Central memory CD8-positive, alpha-beta T cell (primary cell): ENCODE data around the gene ATP5F1E.
A peak's percentile ranks its signal among the peaks of the same experiment; 100 is the strongest.

Source experiments
- ATAC-seq: fragments of 150-1000 bp; cut with Tn5 transposase; replicated peaks from 2 replicates; pipeline ENCODE4 v1.10.0; 2022; ENCODE audit warnings: mild to moderate bottlenecking, moderate FRiP score, moderate number of reproducible peaks; ENCODE audit not compliant: poor library complexity, severe bottlenecking; ENCODE audit errors: extremely low read depth
- DNase-seq, 2 donors: peaks; one replicate each; pipeline ENCODE4 v3.0.0; 2021; ENCODE audit warnings: low spot score in 2 of 2
- H3K27ac Mint-ChIP-seq: one replicate; pipeline ENCODE4 v1.8.0; 2022; ENCODE audit warnings: low read depth, mild to moderate bottlenecking, moderate library complexity, mixed read lengths
- H3K27me3 Mint-ChIP-seq: one replicate; pipeline ENCODE4 v1.8.0; 2022; ENCODE audit warnings: mixed read lengths
- H3K36me3 Mint-ChIP-seq: one replicate; pipeline ENCODE4 v1.8.0; 2022; ENCODE audit warnings: mild to moderate bottlenecking, moderate library complexity, mixed read lengths; ENCODE audit not compliant: insufficient read depth
- H3K4me1 Mint-ChIP-seq: one replicate; pipeline ENCODE4 v1.8.0; 2022; ENCODE audit warnings: mixed read lengths
- H3K4me3 Mint-ChIP-seq: one replicate; pipeline ENCODE4 v1.8.0; 2022; ENCODE audit warnings: mild to moderate bottlenecking, moderate library complexity, mixed read lengths
- H3K9me3 Mint-ChIP-seq: one replicate; pipeline ENCODE4 v1.8.0; 2022; ENCODE audit warnings: mixed read lengths

Gene ATP5F1E

DNA sequence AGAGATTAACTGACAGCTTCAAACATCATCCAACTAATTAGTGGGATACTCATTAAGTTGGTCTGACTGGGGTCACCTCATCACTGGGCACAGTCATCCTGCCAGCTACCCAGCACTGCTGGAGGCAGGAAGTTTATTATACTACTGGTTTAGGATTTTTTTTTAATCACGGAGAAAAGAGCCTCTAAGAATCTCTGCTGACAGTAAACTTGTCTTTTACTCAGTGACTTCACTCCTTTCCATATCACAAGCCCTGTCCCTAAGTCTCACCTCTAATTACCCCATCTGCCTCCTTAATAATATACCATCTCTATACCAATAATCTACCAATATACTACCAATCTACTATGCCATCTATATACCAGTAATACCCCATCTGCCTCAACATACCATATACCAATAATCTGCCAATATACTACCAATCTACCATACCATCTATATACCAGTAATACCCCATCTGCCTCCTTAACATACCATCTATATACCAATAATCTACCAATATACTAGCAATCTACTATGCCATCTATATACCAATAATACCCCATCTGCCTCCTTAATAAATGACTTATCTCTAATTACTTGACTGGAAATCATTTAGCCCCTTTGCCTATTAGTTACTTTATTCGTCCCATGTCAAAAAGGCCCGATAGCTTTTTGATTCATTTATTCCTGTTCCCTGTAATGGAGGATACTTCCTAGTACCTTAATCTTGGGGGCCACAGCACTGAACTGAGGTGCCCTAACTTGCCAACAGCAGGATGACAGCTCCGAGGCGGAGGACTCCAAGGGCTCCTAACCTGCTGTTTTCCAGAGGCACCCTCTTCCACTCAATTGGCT, 5.0 kb downstream of the ATP5F1E start:
- H3K4me1 Mint-ChIP-seq = peaks cover 62% of the 10 kb centered on the region
- H3K4me3 Mint-ChIP-seq = peak overlapping the region; percentile 0
- no peaks in the 10 kb centered on the region for H3K9me3 Mint-ChIP-seq
- peaks cover 62% of the 10 kb centered on the region for H3K36me3 Mint-ChIP-seq
- no peak for ATAC-seq
- H3K27ac Mint-ChIP-seq = peak overlapping the region; percentile 3
- no peaks in the 10 kb centered on the region for H3K27me3 Mint-ChIP-seq
- DNase-seq = no peak

- Mint-ChIP-seq H3K4me3 (no peak overlapping the region), H3K36me3 (peaks cover 57% of the 10 kb centered on the region), H3K27me3 (no peaks in the 10 kb centered on the region), H3K9me3 (no peaks in the 10 kb centered on the region), H3K4me1 (peaks cover 52% of the 10 kb centered on the region), H3K27ac (no peak overlapping the region)
- DNase-seq (no peak), ATAC-seq (no peak)
Observed at GRCh38 chr20:59025511-59025910, 6.6 kb downstream of the ATP5F1E start.

GRCh38 chr20:59025086-59025485, 7.0 kb downstream of the ATP5F1E start:
- H3K36me3 Mint-ChIP-seq = peaks cover 53% of the 10 kb centered on the region

DNA sequence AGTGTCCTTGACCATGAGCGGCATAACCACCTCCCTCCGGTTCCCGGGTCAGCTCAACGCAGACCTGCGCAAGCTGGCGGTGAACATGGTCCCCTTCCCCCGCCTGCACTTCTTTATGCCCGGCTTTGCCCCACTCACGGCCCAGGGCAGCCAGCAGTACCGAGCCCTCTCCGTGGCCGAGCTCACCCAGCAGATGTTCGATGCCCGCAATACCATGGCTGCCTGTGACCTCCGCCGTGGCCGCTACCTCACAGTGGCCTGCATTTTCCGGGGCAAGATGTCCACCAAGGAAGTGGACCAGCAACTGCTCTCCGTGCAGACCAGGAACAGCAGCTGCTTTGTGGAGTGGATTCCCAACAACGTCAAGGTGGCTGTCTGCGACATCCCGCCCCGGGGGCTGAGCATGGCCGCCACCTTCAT, 8.0 kb downstream of the ATP5F1E start:
- Mint-ChIP-seq H3K27ac (no peak overlapping the region), H3K9me3 (no peaks in the 10 kb centered on the region), H3K27me3 (no peaks in the 10 kb centered on the region), H3K4me1 (peaks cover 40% of the 10 kb centered on the region), H3K4me3 (no peak overlapping the region), H3K36me3 (peaks cover 46% of the 10 kb centered on the region)
- ATAC-seq (no peak), DNase-seq (no peak)

More at GRCh38 chr20:59025086-59025485, 7.0 kb downstream of the ATP5F1E start:
- ATAC-seq (no peak), DNase-seq (no peak)
- Mint-ChIP-seq H3K27ac (no peak overlapping the region), H3K27me3 (no peaks in the 10 kb centered on the region), H3K4me1 (peaks cover 48% of the 10 kb centered on the region), H3K4me3 (no peak overlapping the region), H3K9me3 (no peaks in the 10 kb centered on the region)

- H3K4me1 Mint-ChIP-seq = peaks cover 35% of the 10 kb centered on the region
- H3K4me3 Mint-ChIP-seq = no peak overlapping the region
- peaks cover 41% of the 10 kb centered on the region for H3K36me3 Mint-ChIP-seq
- no peaks in the 10 kb centered on the region for H3K9me3 Mint-ChIP-seq
- H3K27ac Mint-ChIP-seq = no peak overlapping the region
- ATAC-seq (no peak), DNase-seq (no peak)
- no peaks in the 10 kb centered on the region for H3K27me3 Mint-ChIP-seq
Observed at GRCh38 chr20:59023616-59024015, 8.5 kb downstream of the ATP5F1E start.

DNA sequence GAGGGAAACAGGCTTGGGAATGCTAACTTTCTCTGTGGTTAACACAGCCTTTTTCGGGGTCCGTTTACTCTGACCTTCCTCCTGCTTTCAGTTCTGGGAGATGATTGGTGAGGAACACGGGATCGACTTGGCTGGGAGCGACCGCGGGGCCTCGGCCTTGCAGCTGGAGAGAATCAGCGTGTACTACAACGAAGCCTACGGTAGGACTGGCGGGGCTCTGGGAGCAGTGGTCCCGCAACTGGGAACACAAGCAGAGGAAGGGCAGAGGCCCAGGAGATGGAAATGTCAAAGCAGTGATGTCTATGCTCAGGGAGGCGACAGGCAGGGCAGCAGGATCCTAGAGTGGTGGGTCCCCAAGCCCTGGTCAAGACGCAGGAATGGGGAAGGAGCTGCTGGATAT, 9.4 kb downstream of the ATP5F1E start:
- DNase-seq (no peak), ATAC-seq (no peak)
- no peak overlapping the region for H3K27ac Mint-ChIP-seq
- no peak overlapping the region for H3K4me3 Mint-ChIP-seq
- H3K27me3 Mint-ChIP-seq = no peaks in the 10 kb centered on the region
- peaks cover 34% of the 10 kb centered on the region for H3K36me3 Mint-ChIP-seq
- peaks cover 33% of the 10 kb centered on the region for H3K4me1 Mint-ChIP-seq
- H3K9me3 Mint-ChIP-seq = no peaks in the 10 kb centered on the region

GRCh38 chr20:59020938-59021551, 11.1 kb downstream of the ATP5F1E start:
- Mint-ChIP-seq H3K4me1 (peaks cover 35% of the 10 kb centered on the region), H3K27ac (no peak overlapping the region), H3K27me3 (no peaks in the 10 kb centered on the region), H3K36me3 (peaks cover 26% of the 10 kb centered on the region), H3K4me3 (no peak overlapping the region), H3K9me3 (no peaks in the 10 kb centered on the region)
- ATAC-seq (no peak), DNase-seq (no peak)

DNA sequence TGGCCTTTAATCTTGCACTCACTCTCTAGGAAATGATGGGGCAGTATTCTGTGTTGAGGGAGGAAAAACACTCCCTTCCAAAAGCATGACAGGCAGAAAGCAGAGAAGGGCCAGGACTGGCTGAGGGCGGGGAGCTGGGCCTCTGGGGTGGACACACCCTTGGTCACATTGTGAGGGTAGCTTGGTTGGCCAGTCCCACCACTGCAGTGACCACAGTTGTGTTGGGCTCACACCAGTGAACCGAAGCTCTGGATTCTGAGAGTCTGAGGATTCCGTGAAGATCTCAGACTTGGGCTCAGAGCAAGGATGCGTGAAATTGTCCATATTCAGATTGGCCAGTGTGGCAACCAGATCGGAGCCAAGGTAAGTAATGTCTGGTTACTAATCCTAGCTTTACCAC, 12.9 kb downstream of the ATP5F1E start, which contains the start of gene TUBB1:
TSS of gene TUBB1 (plus strand) at position 213 of the 400 bp plus-strand sequence. CDS start at position 307, 94 bp downstream.
- Mint-ChIP-seq H3K27ac (no peak within 1 kb of the TSS), H3K4me1 (peaks cover 28% of the 10 kb centered on the region), H3K27me3 (no peaks in the 10 kb centered on the region), H3K9me3 (no peaks in the 10 kb centered on the region), H3K4me3 (no peak within 1 kb of the TSS), H3K36me3 (peaks cover 14% of the 10 kb centered on the region)
- ATAC-seq (no peak), DNase-seq (no peak)

DNA sequence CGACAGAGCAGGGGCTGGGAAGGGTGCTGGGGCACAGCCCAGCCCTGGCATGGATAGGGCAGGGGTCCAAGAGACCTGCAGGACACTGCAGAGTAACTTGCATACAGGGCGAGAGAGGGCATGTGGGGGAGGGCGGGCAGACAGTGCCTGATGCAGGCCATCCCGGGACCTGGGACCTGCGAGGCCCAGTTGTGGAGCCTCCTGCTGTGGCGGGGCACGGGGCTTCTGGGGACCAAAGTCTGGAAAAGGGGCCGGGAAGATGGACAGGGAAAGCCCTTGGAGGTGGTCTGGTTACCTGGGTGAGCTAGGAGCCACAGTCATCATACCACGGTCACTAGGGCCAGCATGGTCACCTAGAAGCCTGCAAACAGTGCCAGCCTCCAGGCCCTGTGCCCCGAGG, 13.3 kb downstream of the ATP5F1E start:
- ATAC-seq = no peak
- no peak overlapping the region for H3K4me3 Mint-ChIP-seq
- peaks cover 13% of the 10 kb centered on the region for H3K36me3 Mint-ChIP-seq
- H3K27ac Mint-ChIP-seq = no peak overlapping the region
- no peaks in the 10 kb centered on the region for H3K27me3 Mint-ChIP-seq
- H3K9me3 Mint-ChIP-seq = no peaks in the 10 kb centered on the region
- DNase-seq = no peak
- peaks cover 30% of the 10 kb centered on the region for H3K4me1 Mint-ChIP-seq

DNA sequence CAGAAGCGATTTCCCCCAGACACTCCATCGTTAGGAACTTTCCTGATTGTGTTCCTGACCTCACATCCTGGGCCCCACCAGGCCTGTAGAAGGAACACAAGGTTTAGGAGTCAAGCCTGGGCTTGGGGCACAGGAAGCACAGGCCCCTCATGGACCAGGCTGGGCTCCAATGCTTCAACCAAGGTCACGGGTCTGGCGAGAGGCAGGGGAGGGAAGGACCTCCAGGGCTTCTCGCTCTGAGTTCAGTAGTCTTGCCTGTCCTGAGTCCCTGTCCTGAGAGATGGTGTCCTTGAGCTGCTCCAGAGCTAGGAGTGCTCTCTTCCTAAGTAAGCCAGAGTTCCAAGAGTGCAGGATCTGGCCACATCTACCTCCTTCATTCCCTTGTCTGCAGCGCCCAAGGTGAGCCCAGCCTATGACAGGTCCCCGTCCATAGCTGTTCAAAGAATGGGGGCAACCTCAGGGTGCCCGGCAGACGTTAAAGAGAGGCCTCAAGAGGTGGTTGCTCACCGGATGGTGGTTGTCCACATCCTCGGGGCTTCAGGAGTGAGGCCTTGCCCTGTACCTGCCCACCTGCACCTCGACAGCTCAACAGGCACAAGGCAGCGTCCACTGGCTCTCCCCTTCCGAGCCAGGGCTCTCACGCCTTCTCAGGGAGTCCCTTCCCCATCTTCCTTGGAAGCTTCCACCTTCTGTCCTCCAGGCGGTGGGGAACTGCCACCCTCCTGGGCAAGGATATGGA, 14.5 kb downstream of the ATP5F1E start:
- ATAC-seq (no peak), DNase-seq (no peak)
- Mint-ChIP-seq H3K27ac (peak overlapping the region; percentile 3), H3K36me3 (peaks cover 3% of the 10 kb centered on the region), H3K4me1 (peaks cover 39% of the 10 kb centered on the region), H3K4me3 (no peak overlapping the region), H3K9me3 (no peaks in the 10 kb centered on the region), H3K27me3 (no peaks in the 10 kb centered on the region)

DNA sequence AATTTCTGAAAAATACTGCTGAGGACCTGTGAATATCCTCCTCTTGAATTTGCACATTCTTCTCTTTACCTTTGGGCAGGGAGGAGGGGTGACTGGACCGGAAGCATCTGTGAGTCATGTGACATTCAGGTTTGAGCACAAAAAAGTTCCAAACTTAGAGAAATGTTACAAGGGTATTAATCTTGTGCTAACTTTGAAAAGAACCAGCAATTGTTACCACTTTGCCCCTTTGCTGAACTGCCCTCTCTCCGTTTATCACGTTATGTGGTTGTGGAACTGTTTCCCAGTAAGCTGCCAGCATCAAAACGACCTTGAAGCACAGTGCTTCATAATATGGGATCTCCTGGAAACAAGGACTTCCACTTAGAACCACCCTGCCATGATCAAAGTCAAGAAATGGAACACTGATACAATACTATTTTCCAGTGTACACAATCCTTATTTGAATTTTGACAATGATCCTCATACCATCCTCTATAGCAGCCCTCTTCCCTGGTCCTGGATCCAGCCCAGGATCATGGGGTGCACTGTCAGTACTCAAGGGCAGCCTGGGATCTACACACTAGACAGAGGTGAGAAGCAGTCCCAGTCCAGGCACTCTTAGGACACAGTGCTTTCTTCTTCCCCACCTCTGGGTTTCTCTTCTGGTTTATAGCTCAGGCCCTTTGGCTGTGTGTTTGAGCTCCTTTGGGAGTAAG, 15.2 kb downstream of the ATP5F1E start:
- Mint-ChIP-seq H3K27me3 (no peaks in the 10 kb centered on the region), H3K27ac (peak overlapping the region; percentile 3), H3K36me3 (peaks cover under 1% of the 10 kb centered on the region), H3K9me3 (no peaks in the 10 kb centered on the region), H3K4me3 (no peak overlapping the region), H3K4me1 (peaks cover 39% of the 10 kb centered on the region)
- DNase-seq (no peak), ATAC-seq (no peak)
